ENCODE data around the gene TBC1D2B.

TBC1D2B gene

DNA sequence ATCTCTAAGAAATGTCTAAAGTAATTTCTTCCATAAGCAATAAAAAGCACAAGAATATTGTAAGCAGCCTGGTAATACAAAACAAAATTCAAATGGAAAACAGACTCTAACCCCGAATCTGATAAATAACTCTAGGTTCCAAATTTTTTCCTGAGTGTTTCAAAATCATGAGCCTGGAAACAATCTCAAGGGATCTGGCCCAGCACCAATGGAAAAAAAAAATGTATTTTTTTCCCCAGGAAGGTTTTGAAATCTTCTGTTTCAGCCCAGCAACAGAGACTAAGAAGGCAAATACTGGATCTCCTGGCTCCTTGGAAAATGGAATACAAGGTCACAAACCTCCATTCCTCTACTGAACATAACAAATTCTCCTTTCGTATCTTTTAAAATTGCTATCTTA lies 13.0 kb downstream of the TBC1D2B start:
- no peak overlapping the region for H3K4me3 ChIP-seq (replicated peaks; ENCODE audit: low read depth, low read length)

DNA sequence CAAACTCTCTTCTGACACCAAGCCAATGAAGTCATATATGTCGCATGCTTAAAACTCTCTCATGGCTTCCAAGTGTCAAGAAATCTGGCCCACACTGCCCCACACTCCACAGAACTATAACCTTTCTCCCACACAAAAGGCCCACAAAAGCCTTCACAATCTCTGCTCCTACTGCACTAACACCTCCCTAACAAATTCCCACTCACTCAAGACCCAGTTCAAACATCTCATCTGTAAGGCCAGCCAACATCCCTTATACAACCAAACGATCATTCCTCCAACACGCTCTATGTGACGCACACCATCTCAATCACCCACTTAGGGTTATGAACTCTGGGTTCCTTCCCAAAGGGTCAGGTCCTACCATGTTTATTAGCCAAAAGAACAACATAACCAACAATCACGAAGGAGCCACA lies 13.5 kb downstream of the TBC1D2B start:
- H3K36me3 ChIP-seq (ENCODE audit: control insufficient read depth, insufficient read depth, low read length): no peaks in the 10 kb centered on the region
- H3K4me3 ChIP-seq (replicated peaks; ENCODE audit: low read depth, low read length): no peak overlapping the region
- no peak for DNase-seq (ENCODE audit: extremely low read depth, insufficient read length)
- TF ChIP-seq, protein P1, sequence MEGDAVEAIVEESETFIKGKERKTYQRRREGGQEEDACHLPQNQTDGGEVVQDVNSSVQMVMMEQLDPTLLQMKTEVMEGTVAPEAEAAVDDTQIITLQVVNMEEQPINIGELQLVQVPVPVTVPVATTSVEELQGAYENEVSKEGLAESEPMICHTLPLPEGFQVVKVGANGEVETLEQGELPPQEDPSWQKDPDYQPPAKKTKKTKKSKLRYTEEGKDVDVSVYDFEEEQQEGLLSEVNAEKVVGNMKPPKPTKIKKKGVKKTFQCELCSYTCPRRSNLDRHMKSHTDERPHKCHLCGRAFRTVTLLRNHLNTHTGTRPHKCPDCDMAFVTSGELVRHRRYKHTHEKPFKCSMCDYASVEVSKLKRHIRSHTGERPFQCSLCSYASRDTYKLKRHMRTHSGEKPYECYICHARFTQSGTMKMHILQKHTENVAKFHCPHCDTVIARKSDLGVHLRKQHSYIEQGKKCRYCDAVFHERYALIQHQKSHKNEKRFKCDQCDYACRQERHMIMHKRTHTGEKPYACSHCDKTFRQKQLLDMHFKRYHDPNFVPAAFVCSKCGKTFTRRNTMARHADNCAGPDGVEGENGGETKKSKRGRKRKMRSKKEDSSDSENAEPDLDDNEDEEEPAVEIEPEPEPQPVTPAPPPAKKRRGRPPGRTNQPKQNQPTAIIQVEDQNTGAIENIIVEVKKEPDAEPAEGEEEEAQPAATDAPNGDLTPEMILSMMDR (IDR thresholded peaks at IDR 0.05; ENCODE audit: insufficient read depth, low read length, poor library complexity, severe bottlenecking): no peak
- no peaks in the 10 kb centered on the region for H3K27me3 ChIP-seq (replicated peaks; ENCODE audit: control insufficient read depth, insufficient read depth, low read length)

More for the DNA sequence above, 13.0 kb downstream of the TBC1D2B start:
- Histone ChIP-seq H3K27me3 (replicated peaks; ENCODE audit: control insufficient read depth, insufficient read depth, low read length) (no peaks in the 10 kb centered on the region), H3K36me3 (ENCODE audit: control insufficient read depth, insufficient read depth, low read length) (no peaks in the 10 kb centered on the region)
- TF ChIP-seq, protein P1 (IDR thresholded peaks at IDR 0.05; ENCODE audit: insufficient read depth, low read length, poor library complexity, severe bottlenecking): no peak
- no peak for DNase-seq (ENCODE audit: extremely low read depth, insufficient read length)

DNA sequence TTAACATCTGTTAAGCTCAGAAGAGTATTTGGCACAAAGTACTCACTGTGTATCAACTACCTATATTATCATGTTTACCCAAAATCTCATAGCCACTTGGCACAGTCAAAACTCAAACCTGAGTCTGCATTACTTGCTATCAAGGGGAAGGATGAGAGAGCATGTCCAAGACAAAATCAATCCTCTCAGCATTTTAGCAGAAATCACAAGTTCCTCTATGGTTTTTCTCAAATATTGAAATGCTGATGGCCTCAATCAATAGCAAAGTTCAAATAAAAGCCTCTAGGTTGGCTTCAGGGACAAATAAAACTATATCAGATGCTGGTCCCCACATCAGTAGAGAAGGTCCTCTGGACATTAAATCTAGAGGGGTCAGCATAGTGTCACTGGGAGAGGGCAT lies 14.3 kb downstream of the TBC1D2B start:
- TF ChIP-seq, protein P1 (IDR thresholded peaks at IDR 0.05; ENCODE audit: insufficient read depth, low read length, poor library complexity, severe bottlenecking): no peak
- no peak for DNase-seq (ENCODE audit: extremely low read depth, insufficient read length)
- H3K27me3 ChIP-seq (replicated peaks; ENCODE audit: control insufficient read depth, insufficient read depth, low read length): no peaks in the 10 kb centered on the region
- no peaks in the 10 kb centered on the region for H3K36me3 ChIP-seq (ENCODE audit: control insufficient read depth, insufficient read depth, low read length)
- no peak overlapping the region for H3K4me3 ChIP-seq (replicated peaks; ENCODE audit: low read depth, low read length)

DNA sequence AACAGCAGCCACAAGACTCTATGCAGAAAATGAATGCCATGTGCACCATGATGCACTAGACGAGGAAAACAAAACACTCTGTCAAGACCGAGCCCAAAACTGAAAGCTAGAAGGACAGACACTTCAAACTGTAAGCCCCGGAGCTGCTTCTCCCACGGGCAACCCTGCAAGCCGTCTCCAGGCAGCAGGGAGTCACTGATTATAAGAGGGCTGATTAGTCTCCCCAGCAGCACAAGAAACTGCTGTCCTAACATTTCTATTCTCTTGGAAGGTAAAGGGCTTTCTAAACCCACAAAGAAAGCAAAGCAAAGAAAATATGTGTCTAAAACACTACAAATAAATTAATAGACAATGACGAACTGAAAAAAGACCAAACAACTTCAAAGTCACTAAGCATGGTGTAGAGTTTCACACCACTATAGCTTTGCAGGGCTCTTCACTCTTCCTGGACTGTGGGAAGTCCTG lies 15.5 kb downstream of the TBC1D2B start:
- H3K4me3 ChIP-seq (replicated peaks; ENCODE audit: low read depth, low read length): peak overlapping the region; percentile 41

DNA sequence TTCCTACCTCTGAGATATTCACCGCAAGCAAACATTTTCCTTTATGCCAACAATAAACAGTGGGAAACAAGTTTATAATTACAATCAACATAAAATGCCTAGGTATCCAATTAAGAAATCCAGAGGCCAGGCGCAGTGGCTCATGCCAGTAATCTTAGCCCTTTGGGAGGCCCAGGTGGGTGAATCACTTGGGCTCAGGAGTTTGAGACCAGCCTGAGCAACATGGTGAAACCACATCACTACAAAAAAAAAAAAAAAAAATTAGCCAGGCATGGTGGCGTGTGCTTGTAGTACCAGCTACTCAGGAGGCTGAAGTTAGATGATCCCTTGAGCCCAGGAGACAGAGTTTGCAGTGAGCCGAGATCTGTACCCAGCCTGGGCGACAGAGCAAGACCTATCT lies 17.3 kb downstream of the TBC1D2B start:
- no peak overlapping the region for H3K4me3 ChIP-seq (replicated peaks; ENCODE audit: low read depth, low read length)
- no peak for DNase-seq (ENCODE audit: extremely low read depth, insufficient read length)
- H3K36me3 ChIP-seq (ENCODE audit: control insufficient read depth, insufficient read depth, low read length): no peaks in the 10 kb centered on the region
- TF ChIP-seq, protein P1 (IDR thresholded peaks at IDR 0.05; ENCODE audit: insufficient read depth, low read length, poor library complexity, severe bottlenecking): no peak
- no peaks in the 10 kb centered on the region for H3K27me3 ChIP-seq (replicated peaks; ENCODE audit: control insufficient read depth, insufficient read depth, low read length)

More for the DNA sequence above, 15.5 kb downstream of the TBC1D2B start:
- Histone ChIP-seq H3K36me3 (ENCODE audit: control insufficient read depth, insufficient read depth, low read length) (no peaks in the 10 kb centered on the region), H3K27me3 (replicated peaks; ENCODE audit: control insufficient read depth, insufficient read depth, low read length) (no peaks in the 10 kb centered on the region)
- TF ChIP-seq, protein P1 (IDR thresholded peaks at IDR 0.05; ENCODE audit: insufficient read depth, low read length, poor library complexity, severe bottlenecking): no peak
- no peak for DNase-seq (ENCODE audit: extremely low read depth, insufficient read length)
